OCI-LY1 (cell line): Measurements from ENCODE around the gene DNAJC8.

Experiments
- H2AFZ ChIP-seq: fragments of 200-600 bp; sonication (generic), shearing (Covaris generic); 2 replicates; pipeline ENCODE4 v1.6.0; 2014; ENCODE audit warnings: antibody characterized with exemption, mild to moderate bottlenecking, low read length
- H3F3A ChIP-seq: fragments of 200-600 bp; sonication (generic), shearing (Covaris generic); 2 replicates; pipeline ENCODE4 v1.6.0; 2014; ENCODE audit warnings: mild to moderate bottlenecking, antibody characterized with exemption, low read length, moderate library complexity; ENCODE audit not compliant: insufficient read depth
- H3K27ac ChIP-seq: fragments of 200-600 bp; sonication (generic); 2 replicates; pipeline ENCODE4 v1.5.1; 2014; ENCODE audit warnings: low read length, mixed run types, mild to moderate bottlenecking, low read depth; ENCODE audit not compliant: poor library complexity, severe bottlenecking
- H3K27me3 ChIP-seq: fragments of 200-600 bp; sonication (generic); 2 replicates; pipeline ENCODE4 v1.6.0; 2014; ENCODE audit warnings: antibody characterized with exemption, mild to moderate bottlenecking, low read length, moderate library complexity; ENCODE audit not compliant: insufficient read depth
- H3K36me3 ChIP-seq: fragments of 200-600 bp; sonication (generic); 2 replicates; pipeline ENCODE4 v1.6.1; 2014; ENCODE audit warnings: mild to moderate bottlenecking, antibody characterized with exemption, low read length, moderate library complexity, mixed read lengths; ENCODE audit not compliant: insufficient read depth
- H3K4me1 ChIP-seq: fragments of 200-600 bp; sonication (generic); 2 replicates; pipeline ENCODE4 v1.5.1; 2014; ENCODE audit warnings: mild to moderate bottlenecking, low read length, moderate library complexity; ENCODE audit not compliant: insufficient read depth, severe bottlenecking
- H3K4me2 ChIP-seq: fragments of 200-600 bp; sonication (generic), shearing (Covaris generic); 2 replicates; pipeline ENCODE4 v1.6.1; 2014; ENCODE audit warnings: low read length
- H3K4me3 ChIP-seq: fragments of 200-600 bp; sonication (generic); 2 replicates; pipeline ENCODE4 v1.5.1; 2014; ENCODE audit warnings: low read length, low read depth, mild to moderate bottlenecking, mixed read lengths; ENCODE audit not compliant: poor library complexity, severe bottlenecking
- H3K79me2 ChIP-seq: fragments of 200-600 bp; shearing (Covaris generic); 2 replicates; pipeline ENCODE4 v1.6.1; 2016; ENCODE audit warnings: mixed run types, low read length, mixed read lengths; ENCODE audit not compliant: insufficient read depth
- H3K9ac ChIP-seq: fragments of 200-600 bp; sonication (generic), shearing (Covaris generic); 2 replicates; pipeline ENCODE4 v1.6.1; 2014; ENCODE audit warnings: mild to moderate bottlenecking, low read length, mixed read lengths
- H3K9me2 ChIP-seq: fragments of 200-600 bp; sonication (generic), shearing (Covaris generic); 2 replicates; pipeline ENCODE4 v1.6.1; 2014; ENCODE audit warnings: low read depth, mild to moderate bottlenecking, low read length, mixed read lengths
- H3K9me3 ChIP-seq: fragments of 200-600 bp; shearing (Covaris generic); 2 replicates; pipeline ENCODE4 v1.6.1; 2014; ENCODE audit warnings: low read length, mixed read lengths
- H4K20me1 ChIP-seq: fragments of 200-600 bp; sonication (generic), shearing (Covaris generic); 2 replicates; pipeline ENCODE4 v1.6.0; 2016; ENCODE audit warnings: mild to moderate bottlenecking, low read length; ENCODE audit not compliant: insufficient read depth
- CTCF ChIP-seq: fragments of 200-600 bp; sonication (generic), shearing (Covaris generic); IDR thresholded peaks from 2 replicates; pipeline ENCODE4 v1.5.1; 2017; ENCODE audit warnings: mild to moderate bottlenecking, antibody characterized with exemption, low read length, moderate library complexity, mixed read lengths
- EZH2 ChIP-seq: fragments of 200-600 bp; sonication (generic), shearing (Covaris generic); IDR thresholded peaks from 2 replicates; pipeline ENCODE4 v1.8.0; 2017; ENCODE audit warnings: borderline replicate concordance, mixed run types, mild to moderate bottlenecking, antibody characterized with exemption, low read length, moderate library complexity, mixed read lengths

Gene DNAJC8

GRCh38 chr1:28244549-28245251 is 11.9 kb upstream of the DNAJC8 start:
- Histone ChIP-seq H4K20me1 (no peaks in the 10 kb centered on the region), H3K79me2 (no peaks in the 10 kb centered on the region; the same call in 1 of the 2 replicates), H3K4me3 (peak overlapping the region; percentile 45), H3K36me3 (peaks cover 9% of the 10 kb centered on the region; the same call in 1 of the 2 replicates), H2AFZ (no peak overlapping the region), H3K9me3 (no peaks in the 10 kb centered on the region), H3K27ac (peak overlapping the region; percentile 91), H3F3A (peaks cover 11% of the 10 kb centered on the region; the same call in 1 of the 2 replicates), H3K9ac (peak overlapping the region; percentile 54), H3K4me1 (peaks cover 75% of the 10 kb centered on the region), H3K27me3 (no peaks in the 10 kb centered on the region), H3K4me2 (peak overlapping the region; percentile 99), H3K9me2 (no peaks in the 10 kb centered on the region)
- TF ChIP-seq CTCF (no peak), EZH2 (no peak)

GRCh38 chr1:28243685-28244311 is 11.0 kb upstream of the DNAJC8 start:
- no peak overlapping the region for H3K4me3 ChIP-seq
- no peak for TF ChIP-seq EZH2
- no peak for TF ChIP-seq CTCF
- peaks cover 11% of the 10 kb centered on the region; the same call in 1 of the 2 replicates for H3F3A ChIP-seq
- H3K4me1 ChIP-seq, result peaks cover 71% of the 10 kb centered on the region
- H3K9me3 ChIP-seq, result no peaks in the 10 kb centered on the region
- H4K20me1 ChIP-seq, result no peaks in the 10 kb centered on the region
- peak overlapping the region; percentile 91 for H3K27ac ChIP-seq
- no peaks in the 10 kb centered on the region for H3K27me3 ChIP-seq
- no peak overlapping the region for H3K9ac ChIP-seq
- no peak overlapping the region for H2AFZ ChIP-seq
- no peaks in the 10 kb centered on the region for H3K9me2 ChIP-seq
- H3K36me3 ChIP-seq, result peaks cover 16% of the 10 kb centered on the region; the same call in 1 of the 2 replicates
- no peaks in the 10 kb centered on the region; the same call in 1 of the 2 replicates for H3K79me2 ChIP-seq
- peak overlapping the region; percentile 99; the same call in 1 of the 2 replicates for H3K4me2 ChIP-seq

- H3K4me2 ChIP-seq, result 0 out of 2 replicates have a peak overlapping the region, but pooled peaks have one; percentile 11
- H2AFZ ChIP-seq, result no peak overlapping the region
- no peaks in the 10 kb centered on the region for H3K27me3 ChIP-seq
- H3K27ac ChIP-seq, result peak overlapping the region; percentile 65
- TF ChIP-seq CTCF (no peak), EZH2 (no peak)
- H3K9me2 ChIP-seq, result no peaks in the 10 kb centered on the region
- H3F3A ChIP-seq, result peaks cover 11% of the 10 kb centered on the region; the same call in 1 of the 2 replicates
- no peak overlapping the region for H3K9ac ChIP-seq
- no peaks in the 10 kb centered on the region for H4K20me1 ChIP-seq
- H3K36me3 ChIP-seq, result peaks cover 35% of the 10 kb centered on the region
- peaks cover 73% of the 10 kb centered on the region for H3K4me1 ChIP-seq
- H3K9me3 ChIP-seq, result no peaks in the 10 kb centered on the region
- H3K4me3 ChIP-seq, result no peak overlapping the region
- peaks cover 9% of the 10 kb centered on the region for H3K79me2 ChIP-seq
These were observed 8.9 kb upstream of the DNAJC8 start for GRCh38 chr1:28241638-28242241.
